ENCODE measurements around the gene PPA2.

GRCh38 chr4:105345358-105345757, 128.5 kb downstream of the PPA2 start:
- no peak for TF ChIP-seq CTCF (conservative IDR thresholded peaks at IDR 0.05; ENCODE audit: low read depth, low read length)
- no peak for TF ChIP-seq EZH2 (IDR thresholded peaks at IDR 0.05; ENCODE audit: low read length, unreplicated experiment)
- TF ChIP-seq EZH2phosphoT487 (IDR thresholded peaks at IDR 0.05; ENCODE audit: borderline replicate concordance, low read length) = no peak
